OCI-M1 (cell line): ENCODE data around the gene AFG3L2.
"Not testable (repeated sequence)": the region's sequence is repeated elsewhere in the genome, so short reads cannot be mapped to it uniquely, and the experiment has no call there.

Experiments used
- DNase-seq: peaks from one replicate; lab custom pipeline; 2025; lab: John Stamatoyannopoulos, UW

The AFG3L2 gene

GRCh38 chr18:12376754-12377555 lies at the start of gene AFG3L2:
Gene AFG3L2, minus strand, starts transcription at chr18:12377227. Its CDS starts 145 bp downstream, at chr18:12377082.
- peak; percentile 99 for DNase-seq

GRCh38 chr18:12424252-12424651 lies 47.2 kb upstream of the AFG3L2 start:
- no peak for DNase-seq

GRCh38 chr18:12423820-12424219 lies 46.8 kb upstream of the AFG3L2 start:
- DNase-seq: no peak

- DNase-seq: no peak
These were observed 46.4 kb upstream of the AFG3L2 start for GRCh38 chr18:12423393-12423792.

GRCh38 chr18:12422936-12423335 lies 45.9 kb upstream of the AFG3L2 start:
- peak; percentile 49 for DNase-seq

GRCh38 chr18:12421732-12422131 lies 44.7 kb upstream of the AFG3L2 start:
- no peak for DNase-seq

GRCh38 chr18:12420821-12421421 lies 43.9 kb upstream of the AFG3L2 start:
- DNase-seq: no peak

GRCh38 chr18:12417687-12418086 lies 40.7 kb upstream of the AFG3L2 start:
- no peak for DNase-seq

GRCh38 chr18:12416098-12416729 lies 39.2 kb upstream of the AFG3L2 start:
- no peak for DNase-seq

- DNase-seq: no peak
These were observed 34.4 kb upstream of the AFG3L2 start for GRCh38 chr18:12411456-12411855.

GRCh38 chr18:12410747-12411146 lies 33.7 kb upstream of the AFG3L2 start:
- DNase-seq: not testable (repeated sequence)

GRCh38 chr18:12410081-12410481 lies 33.1 kb upstream of the AFG3L2 start:
- DNase-seq: no peak

- no peak for DNase-seq
These were observed 32.4 kb upstream of the AFG3L2 start for GRCh38 chr18:12409469-12409868.

- no peak for DNase-seq
These were observed 31.3 kb upstream of the AFG3L2 start for GRCh38 chr18:12408247-12408869.

GRCh38 chr18:12406371-12407111 lies 29.5 kb upstream of the AFG3L2 start:
- no peak for DNase-seq

- DNase-seq: no peak
These were observed 28.0 kb upstream of the AFG3L2 start for GRCh38 chr18:12405066-12405465.

GRCh38 chr18:12403601-12404506 lies 26.8 kb upstream of the AFG3L2 start:
- DNase-seq: peak; percentile 74

- DNase-seq: no peak
These were observed 24.9 kb upstream of the AFG3L2 start for GRCh38 chr18:12401881-12402280.

- no peak for DNase-seq
These were observed 22.2 kb upstream of the AFG3L2 start for GRCh38 chr18:12399231-12399630.

GRCh38 chr18:12398625-12399024 lies 21.6 kb upstream of the AFG3L2 start:
- no peak for DNase-seq

- DNase-seq: no peak
These were observed 20.8 kb upstream of the AFG3L2 start for GRCh38 chr18:12397793-12398192.
